K562 (cell line): ENCODE measurements around the gene STPG2. TPM values are rescaled to one million over a fixed set of nuclear protein-coding genes. Genes with fewer than 3 reads are reported as not detected.

Source experiments
- ATAC-seq: fragments of 200-7000 bp; cut with Tn5 transposase; 3 replicates; pipeline ENCODE4 v1.9.1; 2020; ENCODE audit warnings: moderate library complexity
- BruUV-seq: library from RNA; stranded (reverse); fragments of 400-500 nt; replicated peaks from 2 replicates; lab custom pipeline; 2021; lab: Mats Ljungman, UMichigan
- CTCF ChIA-PET: fragments of 300-600 bp; formaldehyde crosslinking; extraction: SDS; loops from one replicate; lab custom pipeline; 2021; ENCODE audit warnings: low intra/inter-chr PET ratio; lab: Yijun Ruan, JAX
- POLR2A ChIA-PET: fragments of 300-600, 350-650 bp; sonication (Branson Sonifier 250); formaldehyde crosslinking; extraction: SDS; loops from one replicate; lab custom pipeline; 2021; ENCODE audit warnings: antibody characterized with exemption, inconsistent platforms; lab: Yijun Ruan, JAX
- DNase-seq, 4 experiments: peaks; one replicate each; pipeline versions ENCODE4 v3.0.0 to v3.0.0-alpha.2; 2011 to 2018; ENCODE audit warnings: low spot score in 3 of 4, mixed read lengths in 3 of 4; ENCODE audit errors: extremely low read depth in 1 of 4
- FAIRE-seq: peaks from 2 replicates; lab custom pipeline; 2011; peaks lifted over from hg19 to GRCh38; lab: Jason Lieb, UNC
- H2AFZ ChIP-seq: 2 replicates; pipeline ENCODE4 v1.6.0; 2011; ENCODE audit warnings: low read depth, low read length, control low read depth, inconsistent platforms
- H3K27ac ChIP-seq: fragments of 200-600 bp; 3 replicates; pipeline ENCODE4 v1.8.0; 2011; ENCODE audit warnings: low read depth, mild to moderate bottlenecking, control low read depth, inconsistent platforms, low read length, moderate library complexity, mixed read lengths; ENCODE audit errors: extremely low read depth
- H3K27me3 ChIP-seq, 2 experiments: fragments of 300-600 bp in 1 of 2; 2 replicates in 1 of 2; 3 replicates in 1 of 2; pipeline versions ENCODE4 v1.6.0 to v1.8.0; 2011; ENCODE audit warnings: inconsistent platforms in 2 of 2, low read length in 2 of 2, mild to moderate bottlenecking in 1 of 2, mixed read lengths in 1 of 2, moderate library complexity in 1 of 2; ENCODE audit not compliant: control insufficient read depth in 2 of 2, insufficient read depth in 2 of 2
- H3K36me3 ChIP-seq: fragments of 300-600 bp; 3 replicates; pipeline ENCODE4 v1.8.0; 2011; ENCODE audit warnings: mild to moderate bottlenecking, low read length, inconsistent platforms; ENCODE audit not compliant: control insufficient read depth, insufficient read depth
- H3K4me1 ChIP-seq, 2 experiments: fragments of 200-600 bp in 1 of 2; replicated peaks in 1 of 2; 2 replicates in 1 of 2; 3 replicates in 1 of 2; pipeline versions ENCODE4 v1.5.1 to v1.8.0; 2011; ENCODE audit warnings: inconsistent platforms in 2 of 2, low read length in 2 of 2, mild to moderate bottlenecking in 1 of 2, mixed read lengths in 1 of 2, moderate library complexity in 1 of 2; ENCODE audit not compliant: control insufficient read depth in 2 of 2, insufficient read depth in 2 of 2
- H3K4me2 ChIP-seq: 2 replicates; pipeline ENCODE4 v1.6.1; 2011; ENCODE audit warnings: low read length, control low read depth, inconsistent platforms, mixed read lengths; ENCODE audit not compliant: insufficient read depth
- H3K4me3 ChIP-seq: fragments of 200-600 bp; sonication (generic), shearing (Covaris generic); 2 replicates; pipeline ENCODE4 v1.5.1; 2016; ENCODE audit warnings: control low read depth, inconsistent platforms
- H3K79me2 ChIP-seq: fragments of 200-600 bp; 3 replicates; pipeline ENCODE4 v1.8.0; 2011; ENCODE audit warnings: low read length, inconsistent platforms; ENCODE audit not compliant: control insufficient read depth, insufficient read depth
- H3K9ac ChIP-seq, 2 experiments: 2 replicates each; pipeline versions ENCODE4 v1.6.0 to v1.6.1; 2011; ENCODE audit warnings: low read depth in 2 of 2, low read length in 2 of 2, control low read depth in 1 of 2, inconsistent platforms in 1 of 2, mild to moderate bottlenecking in 1 of 2, mixed read lengths in 1 of 2; ENCODE audit not compliant: insufficient read depth in 1 of 2
- H3K9me1 ChIP-seq: one replicate; pipeline ENCODE4 v1.6.0; 2011; ENCODE audit warnings: inconsistent platforms, mild to moderate bottlenecking, low read length, moderate library complexity; ENCODE audit not compliant: control insufficient read depth, insufficient read depth
- H3K9me3 ChIP-seq: replicated peaks from 2 replicates; pipeline ENCODE4 v1.5.1; 2011; ENCODE audit warnings: low read depth, low read length, inconsistent platforms; ENCODE audit not compliant: control insufficient read depth, insufficient read depth
- H4K20me1 ChIP-seq: replicated peaks from 2 replicates; pipeline ENCODE4 v1.6.1; 2011; ENCODE audit warnings: low read length, inconsistent platforms, mixed read lengths; ENCODE audit not compliant: control insufficient read depth, insufficient read depth
- DEAF1 ChIP-seq: fragments of 450-650 bp; formaldehyde crosslinking; IDR thresholded peaks from 2 replicates; pipeline ENCODE4 v1.4.0; 2020; ENCODE audit warnings: mild to moderate bottlenecking, moderate library complexity
- DNMT1 ChIP-seq: fragments of 450-650 bp; IDR thresholded peaks from 2 replicates; pipeline ENCODE4 v1.6.1; 2016; ENCODE audit warnings: antibody characterized with exemption, mild to moderate bottlenecking
- FUS ChIP-seq: fragments of 200-400 bp; formaldehyde crosslinking; optimal IDR thresholded peaks from 2 replicates; pipeline ENCODE3; 2017; ENCODE audit warnings: low read depth, low read length
- GMEB1 ChIP-seq: fragments of 250-450 bp; sonication (Bioruptor Pico); IDR thresholded peaks from 2 replicates; pipeline ENCODE4 v1.4.0; 2020; ENCODE audit warnings: mild to moderate bottlenecking
- MCM3 ChIP-seq: fragments of 450-650 bp; IDR thresholded peaks from 2 replicates; pipeline ENCODE4 v1.6.1; 2016
- NRF1 ChIP-seq, 2 experiments: fragments of 450-650 bp; IDR thresholded peaks in 1 of 2; conservative IDR thresholded peaks in 1 of 2; 2 replicates each; pipeline ENCODE4 v1.6.1; 2014; ENCODE audit warnings: mild to moderate bottlenecking in 2 of 2
- PHB2 ChIP-seq: fragments of 450-650 bp; IDR thresholded peaks from 2 replicates; pipeline ENCODE4 v1.6.1; 2017; ENCODE audit warnings: low read depth
- PML ChIP-seq: IDR thresholded peaks from 2 replicates; pipeline ENCODE4 v1.6.1; 2012; ENCODE audit warnings: low read length, inconsistent platforms
- WHSC1 ChIP-seq: IDR thresholded peaks from one replicate; pipeline ENCODE4 v1.6.1; 2012; ENCODE audit warnings: low read length, control low read depth, inconsistent platforms
- ZBTB5 ChIP-seq: fragments of 450-650 bp; IDR thresholded peaks from 2 replicates; pipeline ENCODE4 v1.6.1; 2017; ENCODE audit warnings: antibody characterized with exemption
- ZNF197 ChIP-seq: fragments of 200-800 bp; sonication (Bioruptor generic); IDR thresholded peaks from 2 replicates; pipeline ENCODE4 v1.6.1; 2016; ENCODE audit warnings: low read depth, missing genetic modification characterization, missing compliant biosample characterization
- ZNF518B ChIP-seq: fragments of 250-450 bp; sonication (Bioruptor Pico); IDR thresholded peaks from 2 replicates; pipeline ENCODE4 v1.5.0; 2021; ENCODE audit warnings: mild to moderate bottlenecking, moderate library complexity
- ZNF639 ChIP-seq, 2 experiments: fragments of 200-800 bp in 1 of 2; sonication (Bioruptor generic) in 1 of 2; sonication (generic) in 1 of 2; formaldehyde crosslinking in 1 of 2; IDR thresholded peaks in 1 of 2; conservative IDR thresholded peaks in 1 of 2; 2 replicates each; pipeline versions ENCODE4 v1.5.0 to v1.6.1; 2016 to 2020; ENCODE audit warnings: missing compliant biosample characterization in 1 of 2, missing genetic modification characterization in 1 of 2, missing genetic modification reagents in 1 of 2
- ZNF695 ChIP-seq: fragments of 450-650 bp; formaldehyde crosslinking; IDR thresholded peaks from 2 replicates; pipeline ENCODE4 v1.4.0; 2020; ENCODE audit warnings: mild to moderate bottlenecking, moderate library complexity
- in situ Hi-C: fragments of 300-500 bp; cut with MboI; formaldehyde crosslinking; loops from 4 replicates; pipeline ENCODE4 v1.15.0; 2018; ENCODE audit warnings: inconsistent platforms, mixed read lengths
- intact Hi-C: fragments of 100-400 bp; cut with micrococcal nuclease; formaldehyde crosslinking; loops from 2 replicates; pipeline ENCODE4 v1.14.2; 2022
- polyA plus RNA-seq, 8 experiments: library from polyadenylated mRNA; depleted of rRNA in 4 of 8; stranded (reverse) in 5 of 8; unstranded in 3 of 8; fragments of >200 nt; fragmentation: Nextera tagmentation in 2 of 8; fragmentation: Illumina TruSeq in 1 of 8; extraction: Ambion mirVana in 2 of 8; extraction: Trizol in 1 of 8; gene quantifications; 2 replicates each; pipeline versions ENCODE4 v1.2.1 to v1.2.3, GENCODE V29; 2011 to 2014; ENCODE audit warnings: inconsistent platforms in 1 of 8, missing spikeins in 1 of 8
- total RNA-seq, 7 experiments: library from RNA; depleted of rRNA in 6 of 7; stranded (reverse); fragments of >200 nt in 6 of 7; fragmentation: Illumina TruSeq in 2 of 7; extraction: Trizol in 2 of 7; gene quantifications; 2 replicates each; pipeline versions ENCODE4 v1.2.1 to v1.2.3, GENCODE V29; 2011 to 2021; ENCODE audit warnings: low replicate concordance in 1 of 7

The STPG2 gene
- total and polyA plus RNA-seq, 9 of the 15 experiments (the other 6 are each of a cell fraction or from before 2014, with no cell fraction given) = not detected

DNA sequence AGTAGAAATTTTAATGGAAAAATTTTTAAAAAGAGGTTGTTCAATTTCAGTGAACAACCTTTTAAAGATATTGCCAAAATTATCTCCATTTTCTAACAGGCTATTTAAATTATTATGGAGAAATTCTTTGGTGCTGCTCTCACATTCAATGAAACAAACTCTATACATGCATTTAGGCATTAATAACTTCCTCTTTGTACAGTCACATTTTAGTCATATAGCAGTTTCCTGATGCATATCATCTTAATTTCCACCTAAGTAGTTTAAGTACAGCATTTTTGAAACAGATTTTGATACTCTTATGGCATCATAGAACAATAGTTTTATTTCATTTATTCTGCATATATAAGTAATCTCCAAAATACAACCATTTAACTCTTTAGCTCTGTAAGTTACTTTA, 500.1 kb downstream of the STPG2 start:
- Histone ChIP-seq H3K27ac (no peak overlapping the region), H3K9me1 (no peaks in the 10 kb centered on the region), H3K27me3 (no peaks in the 10 kb centered on the region), H4K20me1 (no peaks in the 10 kb centered on the region), H3K36me3 (no peaks in the 10 kb centered on the region), H3K9me3 (no peaks in the 10 kb centered on the region), H3K4me2 (no peak overlapping the region), H2AFZ (no peak overlapping the region), H3K4me1 (no peaks in the 10 kb centered on the region), H3K79me2 (no peaks in the 10 kb centered on the region), H3K9ac (no peak overlapping the region), H3K4me3 (no peak overlapping the region)
- ChIA-PET CTCF (no interaction called here), POLR2A (no interaction called here)
- no peak for DNase-seq
- intact Hi-C loops = no loop called here
- ATAC-seq = no peak
- no TSS peak for BruUV-seq
- no peak for FAIRE-seq
- in situ Hi-C loops = no loop called here
- no peak for TF ChIP-seq ZNF639 (CRISPR knock-in tag; conservative IDR thresholded peaks at IDR 0.05 in 1 of 2, IDR thresholded peaks at IDR 0.05 in 1 of 2)
- TF ChIP-seq NRF1 (conservative IDR thresholded peaks at IDR 0.05 in 1 of 2, IDR thresholded peaks at IDR 0.05 in 1 of 2) = no peak
- no peak for TF ChIP-seq GMEB1
- TF ChIP-seq DEAF1 (CRISPR knock-in tag) = no peak
- TF ChIP-seq ZNF518B (CRISPR knock-in tag) = no peak
- TF ChIP-seq ZNF197 (CRISPR knock-in tag) = no peak
- no peak for TF ChIP-seq ZBTB5
- TF ChIP-seq DNMT1 = no peak
- TF ChIP-seq MCM3 = no peak
- no peak for TF ChIP-seq ZNF695 (CRISPR knock-in tag)
- no peak for TF ChIP-seq FUS
- TF ChIP-seq PML = no peak
- TF ChIP-seq WHSC1 = no peak
- TF ChIP-seq PHB2 = no peak
